HCT116 (cell line): ENCODE measurements around the gene POLR3A. TPM values are rescaled to one million over a fixed set of nuclear protein-coding genes. Genes with fewer than 3 reads are reported as not detected.

ENCODE experiments used
- ATAC-seq: fragments of 200-7000 bp; cut with Tn5 transposase; 2 replicates; pipeline ENCODE4 v1.9.1; 2020; ENCODE audit warnings: mild to moderate bottlenecking, moderate library complexity
- BruUV-seq: library from RNA; stranded (reverse); fragments of 400-500 nt; replicated peaks from 2 replicates; lab custom pipeline; 2021; lab: Mats Ljungman, UMichigan
- CTCF ChIA-PET: fragments of 300-600 bp; sonication (Branson Sonifier 250); formaldehyde crosslinking; loops from one replicate; lab custom pipeline; 2021; ENCODE audit warnings: antibody characterized with exemption; lab: Charles Lee
- POLR2A ChIA-PET: fragments of 300-600, 350-600 bp; sonication (Branson Sonifier 250); formaldehyde crosslinking; loops from one replicate; lab custom pipeline; 2021; ENCODE audit warnings: antibody characterized with exemption; lab: Charles Lee
- RAD21 ChIA-PET, 2 experiments: fragments of 300-600 bp; sonication (Branson Sonifier 250); formaldehyde crosslinking; loops; one replicate each; lab custom pipeline; 2023; ENCODE audit warnings: low total read pairs in 2 of 2; ENCODE audit not compliant: uncharacterized antibody in 2 of 2, unreplicated experiment in 2 of 2, low non-redundant PET in 1 of 2; lab: Charles Lee
- DNase-seq: peaks from one replicate; pipeline ENCODE4 v3.0.0-alpha.2; 2010; ENCODE audit warnings: low read depth, low spot score
- H2AFZ ChIP-seq: fragments of 200-600 bp; shearing (Covaris generic), sonication (generic); 2 replicates; pipeline ENCODE4 v1.6.1; 2017; ENCODE audit warnings: low read depth, mixed run types, mixed read lengths, antibody characterized with exemption, low read length; ENCODE audit not compliant: poor library complexity, severe bottlenecking
- H3K27ac ChIP-seq: 2 replicates; pipeline ENCODE4 v1.5.1; 2012; ENCODE audit warnings: low read depth, low read length
- H3K27me3 ChIP-seq: fragments of 200-600 bp; sonication (generic); 2 replicates; pipeline ENCODE4 v1.6.1; 2016; ENCODE audit warnings: mixed run types, low read length, mixed read lengths; ENCODE audit not compliant: insufficient read depth
- H3K36me3 ChIP-seq, 2 experiments: fragments of 200-500 bp in 1 of 2; fragments of 200-600 bp in 1 of 2; sonication (Bioruptor generic) in 1 of 2; sonication (generic) in 1 of 2; 2 replicates each; pipeline versions ENCODE4 v1.5.1 to v1.6.1; 2014 to 2016; ENCODE audit warnings: low read length in 2 of 2, inconsistent platforms in 1 of 2, mixed read lengths in 1 of 2, mixed run types in 1 of 2; ENCODE audit not compliant: insufficient read depth in 2 of 2, control insufficient read depth in 1 of 2
- H3K4me1 ChIP-seq, 2 experiments: fragments of 200-600 bp in 1 of 2; sonication (generic) in 1 of 2; 2 replicates each; pipeline versions ENCODE4 v1.5.1 to v1.6.1; 2012 to 2017; ENCODE audit warnings: low read length in 2 of 2, inconsistent platforms in 1 of 2, mild to moderate bottlenecking in 1 of 2, mixed read lengths in 1 of 2, mixed run types in 1 of 2, moderate library complexity in 1 of 2; ENCODE audit not compliant: insufficient read depth in 2 of 2, control insufficient read depth in 1 of 2
- H3K4me2 ChIP-seq: fragments of 200-600 bp; sonication (generic); 2 replicates; pipeline ENCODE4 v1.6.1; 2017; ENCODE audit warnings: mixed run types, low read length, mixed read lengths
- H3K4me3 ChIP-seq, 2 experiments: fragments of 200-600 bp in 1 of 2; sonication (generic) in 1 of 2; replicated peaks in 1 of 2; 2 replicates each; pipeline ENCODE4 v1.5.1; 2011 to 2016; ENCODE audit warnings: low read length in 2 of 2, control low read depth in 1 of 2, low read depth in 1 of 2, mild to moderate bottlenecking in 1 of 2, mixed read lengths in 1 of 2, mixed run types in 1 of 2
- H3K79me2 ChIP-seq: fragments of 200-600 bp; sonication (generic); 2 replicates; pipeline ENCODE4 v1.6.1; 2017; ENCODE audit warnings: mild to moderate bottlenecking, mixed run types, low read length, moderate library complexity, mixed read lengths; ENCODE audit not compliant: insufficient read depth
- H3K9ac ChIP-seq: fragments of 200-600 bp; sonication (generic); 2 replicates; pipeline ENCODE4 v1.6.1; 2016; ENCODE audit warnings: low read length, mixed read lengths
- H3K9me2 ChIP-seq: fragments of 200-600 bp; sonication (generic), shearing (Covaris generic); 2 replicates; pipeline ENCODE4 v1.6.1; 2017; ENCODE audit warnings: mixed run types, mild to moderate bottlenecking, moderate library complexity; ENCODE audit not compliant: insufficient read depth
- H3K9me3 ChIP-seq, 2 experiments: fragments of 200-500 bp in 1 of 2; fragments of 200-600 bp in 1 of 2; sonication (Bioruptor generic) in 1 of 2; sonication (generic) in 1 of 2; 2 replicates each; pipeline ENCODE4 v1.6.1; 2014 to 2017; ENCODE audit warnings: low read length in 2 of 2, mixed read lengths in 2 of 2, inconsistent platforms in 1 of 2, low read depth in 1 of 2, mild to moderate bottlenecking in 1 of 2, mixed run types in 1 of 2, moderate library complexity in 1 of 2; ENCODE audit not compliant: control insufficient read depth in 1 of 2, insufficient read depth in 1 of 2
- H4K20me1 ChIP-seq: fragments of 200-600 bp; sonication (generic), shearing (Covaris generic); 2 replicates; pipeline ENCODE4 v1.6.1; 2017; ENCODE audit warnings: mixed run types, mild to moderate bottlenecking, moderate library complexity; ENCODE audit not compliant: insufficient read depth
- CBX3 ChIP-seq: IDR thresholded peaks from 2 replicates; pipeline ENCODE4 v1.6.1; 2012; ENCODE audit warnings: low read depth
- CTCF ChIP-seq, 3 experiments: fragments of 200-600 bp in 1 of 3; sonication (generic) in 1 of 3; IDR thresholded peaks in 2 of 3; conservative IDR thresholded peaks in 1 of 3; 2 replicates each; pipeline ENCODE4 v1.5.1; 2012 to 2017; ENCODE audit warnings: low read depth in 2 of 3, low read length in 2 of 3, antibody characterized with exemption in 1 of 3, borderline replicate concordance in 1 of 3, control low read depth in 1 of 3, mild to moderate bottlenecking in 1 of 3, mixed read lengths in 1 of 3, mixed run types in 1 of 3, moderate library complexity in 1 of 3; ENCODE audit not compliant: insufficient read depth in 1 of 3
- EGR1 ChIP-seq: IDR thresholded peaks from 2 replicates; pipeline ENCODE4 v1.6.1; 2012; ENCODE audit warnings: low read depth
- FOSL1 ChIP-seq: IDR thresholded peaks from 2 replicates; pipeline ENCODE4 v1.6.1; 2012; ENCODE audit warnings: low read depth
- MAX ChIP-seq: IDR thresholded peaks from 2 replicates; pipeline ENCODE4 v1.6.1; 2012
- POLR2A ChIP-seq: IDR thresholded peaks from 2 replicates; pipeline ENCODE4 v1.7.0; 2011; ENCODE audit warnings: borderline replicate concordance; ENCODE audit not compliant: insufficient read depth, insufficient read length; ENCODE audit errors: extremely low read depth
- SIN3A ChIP-seq: IDR thresholded peaks from 2 replicates; pipeline ENCODE4 v1.6.1; 2012; ENCODE audit warnings: low read depth
- SRF ChIP-seq: IDR thresholded peaks from 2 replicates; pipeline ENCODE4 v1.6.1; 2012; ENCODE audit warnings: low read depth
- TCF7L2 ChIP-seq: IDR thresholded peaks from 2 replicates; pipeline ENCODE4 v1.7.0; 2011; ENCODE audit warnings: borderline replicate concordance, inconsistent platforms; ENCODE audit not compliant: insufficient read depth, insufficient read length; ENCODE audit errors: extremely low read depth
- YY1 ChIP-seq: IDR thresholded peaks from 2 replicates; pipeline ENCODE4 v1.6.1; 2011; ENCODE audit warnings: low read length, low read depth, moderate library complexity, mild to moderate bottlenecking; ENCODE audit not compliant: insufficient replicate concordance; ENCODE audit errors: extremely low read depth
- ZBTB33 ChIP-seq: IDR thresholded peaks from 2 replicates; pipeline ENCODE4 v1.6.1; 2011; ENCODE audit warnings: mild to moderate bottlenecking, low read length, moderate library complexity; ENCODE audit not compliant: insufficient replicate concordance; ENCODE audit errors: extremely low read depth
- intact Hi-C: fragments of 100-400 bp; cut with micrococcal nuclease; formaldehyde crosslinking; loops from 2 replicates; pipeline ENCODE4 v1.10.0; 2022
- total RNA-seq: library from RNA; stranded (reverse); gene quantifications from one replicate; pipeline ENCODE4 v1.2.1, GENCODE V29; 2021; ENCODE audit not compliant: unreplicated experiment

The POLR3A gene
- total RNA-seq, 1 experiment from 2014 or later = 26.6 TPM

- Histone ChIP-seq H3K9ac (no peak overlapping the region), H3K4me2 (no peak overlapping the region), H3K4me1 (peaks cover 0 to 10% of the 10 kb centered on the region in 2 experiments; a peak in 2 of 4 replicates), H3K79me2 (no peaks in the 10 kb centered on the region), H3K27me3 (no peaks in the 10 kb centered on the region), H3K9me3 (peaks cover 6 to 9% of the 10 kb centered on the region in 2 experiments; a peak in 1 of 4 replicates), H4K20me1 (no peaks in the 10 kb centered on the region), H3K4me3 (no peak overlapping the region), H3K27ac (no peak overlapping the region), H2AFZ (no peak overlapping the region), H3K9me2 (no peaks in the 10 kb centered on the region), H3K36me3 (no peaks in the 10 kb centered on the region)
- no TSS peak for BruUV-seq
- CTCF ChIA-PET = no interaction called here
- intact Hi-C loops = no loop called here
- RAD21 ChIA-PET = no interaction called here
- POLR2A ChIA-PET = no interaction called here
- ATAC-seq = no peak
- DNase-seq = no peak
- TF ChIP-seq POLR2A (no peak), ZBTB33 (no peak), EGR1 (no peak), FOSL1 (no peak), YY1 (no peak), SRF (no peak), TCF7L2 (no peak), SIN3A (no peak), MAX (no peak), CTCF (IDR thresholded peaks at IDR 0.05 in 2 of 3, conservative IDR thresholded peaks at IDR 0.05 in 1 of 3; ENCODE audit: borderline replicate concordance in 1 of 3, insufficient read depth in 1 of 3, low read depth in 2 of 3, low read length in 2 of 3) (no peak), CBX3 (no peak)
Observed at GRCh38 chr10:77962350-77963146, 66.8 kb downstream of the POLR3A start.
